Inflammatory macrophage treated with lipopolysaccharide for 4 hours (primary cell): Measurements from ENCODE around the gene GNG8.

Source experiments
- DNase-seq: peaks from one replicate; pipeline ENCODE4 v3.0.0-alpha.2; 2020

GNG8 gene

GRCh38 chr19:46601318-46602224, 34.4 kb downstream of the GNG8 start, which contains the start of gene CALM3:
Gene CALM3 (plus strand): TSS chr19:46601330. CDS start chr19:46601435, 105 bp downstream.
- no peak for DNase-seq

- DNase-seq: peak; percentile 97
These were observed 35.4 kb downstream of the GNG8 start for GRCh38 chr19:46600384-46601317.

- no peak for DNase-seq
These were observed 36.2 kb downstream of the GNG8 start for GRCh38 chr19:46599716-46600373.

GRCh38 chr19:46598372-46598917, 37.6 kb downstream of the GNG8 start:
- no peak for DNase-seq

- no peak for DNase-seq
These were observed 40.0 kb downstream of the GNG8 start for GRCh38 chr19:46596008-46596407.

- DNase-seq: peak; percentile 40
These were observed 44.1 kb downstream of the GNG8 start for GRCh38 chr19:46591870-46592269.

- DNase-seq: no peak
These were observed 44.7 kb downstream of the GNG8 start for GRCh38 chr19:46591254-46591653.

- DNase-seq: no peak
These were observed 48.1 kb downstream of the GNG8 start for GRCh38 chr19:46587861-46588260.

GRCh38 chr19:46586294-46586693, 49.7 kb downstream of the GNG8 start:
- DNase-seq: no peak

- DNase-seq: no peak
These were observed 50.5 kb downstream of the GNG8 start for GRCh38 chr19:46585539-46585938.
